ENCODE data around the gene NRP1.

- TF ChIP-seq CTCF (conservative IDR thresholded peaks at IDR 0.05; ENCODE audit: low read depth, low read length): no peak
- TF ChIP-seq EZH2 (IDR thresholded peaks at IDR 0.05; ENCODE audit: low read length, unreplicated experiment): no peak
These were observed 42.0 kb upstream of the NRP1 start for GRCh38 chr10:33376476-33376875.

Data from PC-3 (cell line).